ENCODE results near the gene AHR.

AHR gene

GRCh38 chr7:17305387-17306171 is 7.1 kb downstream of the AHR start:
- DNase-seq, result no peak

GRCh38 chr7:17307000-17307399 is 8.5 kb downstream of the AHR start:
- DNase-seq, result no peak

- DNase-seq, result no peak
These were observed 9.1 kb downstream of the AHR start for GRCh38 chr7:17307558-17307957.

- no peak for DNase-seq
These were observed 9.7 kb downstream of the AHR start for GRCh38 chr7:17307969-17308648.

- DNase-seq, result no peak
These were observed 12.7 kb downstream of the AHR start for GRCh38 chr7:17311194-17311593.

GRCh38 chr7:17311952-17312351 is 13.5 kb downstream of the AHR start:
- DNase-seq, result no peak

- no peak for DNase-seq
These were observed 14.2 kb downstream of the AHR start for GRCh38 chr7:17312641-17313040.

GRCh38 chr7:17313194-17313593 is 14.7 kb downstream of the AHR start:
- no peak for DNase-seq

GRCh38 chr7:17315974-17316373 is 17.5 kb downstream of the AHR start:
- no peak for DNase-seq

GRCh38 chr7:17318146-17318545 is 19.7 kb downstream of the AHR start:
- DNase-seq, result no peak

GRCh38 chr7:17319164-17320101 is 21.0 kb downstream of the AHR start:
- no peak for DNase-seq

GRCh38 chr7:17320102-17320497 is 21.6 kb downstream of the AHR start:
- DNase-seq, result no peak

- DNase-seq, result no peak
These were observed 22.2 kb downstream of the AHR start for GRCh38 chr7:17320657-17321056.

- no peak for DNase-seq
These were observed 26.9 kb downstream of the AHR start for GRCh38 chr7:17325364-17325763.

- DNase-seq, result no peak
These were observed 27.9 kb downstream of the AHR start for GRCh38 chr7:17326378-17326777.

GRCh38 chr7:17328641-17329040 is 30.2 kb downstream of the AHR start:
- no peak for DNase-seq

- DNase-seq, result no peak
These were observed 31.0 kb downstream of the AHR start for GRCh38 chr7:17329440-17329839.

- no peak for DNase-seq
These were observed 33.5 kb downstream of the AHR start for GRCh38 chr7:17331891-17332501.

GRCh38 chr7:17333221-17333620 is 34.8 kb downstream of the AHR start:
- DNase-seq, result peak; percentile 9

GRCh38 chr7:17336168-17336567 is 37.7 kb downstream of the AHR start:
- no peak for DNase-seq

- no peak for DNase-seq
These were observed 40.7 kb downstream of the AHR start for GRCh38 chr7:17339139-17339538.

GRCh38 chr7:17339952-17340351 is 41.5 kb downstream of the AHR start:
- DNase-seq, result no peak

- DNase-seq, result no peak
These were observed 42.2 kb downstream of the AHR start for GRCh38 chr7:17340655-17341054.

All from NCI-H146 (cell line).